ELF-1 (cell line): ENCODE results near the gene BDH1.

Source experiments
- DNase-seq: peaks from one replicate; pipeline ENCODE4 v3.0.0-alpha.2; 2016; ENCODE audit warnings: low read depth, low spot score

Gene BDH1

GRCh38 chr3:197460639-197461038, 95.1 kb downstream of the BDH1 start:
- no peak for DNase-seq

- no peak for DNase-seq
Observed at GRCh38 chr3:197460002-197460401, 95.8 kb downstream of the BDH1 start.
